Left lung (tissue), 10 donors: ENCODE results near the gene KCNIP4. TPM values are rescaled to one million over a fixed set of nuclear protein-coding genes. Genes with fewer than 3 reads are reported as not detected.

Experiments used
- ATAC-seq: fragments of 200-7000 bp; cut with Tn5 transposase; one replicate; pipeline ENCODE4 v1.9.1; 2020; ENCODE audit warnings: moderate library complexity
- DNase-seq, 4 donors: peaks; one replicate each; pipeline ENCODE4 v3.0.0-alpha.2; 2013 to 2020
- H3K27ac ChIP-seq, 2 donors: fragments of 200-600 bp; sonication (generic) in 1 of 2; one replicate each; pipeline versions ENCODE4 v1.5.0 to v1.8.0; 2020 to 2021
- H3K27me3 ChIP-seq, 2 donors: fragments of 200-600 bp; sonication (generic) in 1 of 2; one replicate each; pipeline versions ENCODE4 v1.5.0 to v1.8.0; 2020 to 2021
- H3K36me3 ChIP-seq, 2 donors: fragments of 200-600 bp; sonication (generic) in 1 of 2; one replicate each; pipeline versions ENCODE4 v1.5.0 to v1.8.0; 2020 to 2021
- H3K4me1 ChIP-seq, 2 donors: fragments of 200-600 bp; one replicate each; pipeline ENCODE4 v1.8.0; 2021
- H3K4me3 ChIP-seq, 2 donors: fragments of 200-600 bp; sonication (generic) in 1 of 2; one replicate each; pipeline versions ENCODE4 v1.5.0 to v1.8.0; 2020 to 2021; ENCODE audit warnings: mild to moderate bottlenecking in 1 of 2
- H3K9me3 ChIP-seq, 2 donors: fragments of 200-600 bp; sonication (generic) in 1 of 2; one replicate each; pipeline versions ENCODE4 v1.5.0 to v1.8.0; 2020 to 2021
- intact Hi-C, 2 donors: fragments of 100-400 bp; cut with DNase I; formaldehyde crosslinking; loops; one replicate each; pipeline versions ENCODE4 v1.11.2 to v1.14.2; 2022
- polyA plus RNA-seq, 6 donors: library from polyadenylated mRNA; unstranded; fragments of 120-200 nt; gene quantifications; one replicate each; pipeline ENCODE4 v1.2.1, GENCODE V29; 2013; ENCODE audit not compliant: insufficient read length in 6 of 6
- total RNA-seq, 2 donors: library from RNA; stranded (reverse); fragmentation: NEBNext Ultra II Directional; extraction: Animal tissue kit (Norgen Biotek cat#: 25700); gene quantifications; one replicate each; pipeline ENCODE4 v1.2.1, GENCODE V29; 2021
- TF ChIP-seq, protein P1 (sequence below), 2 donors: fragments of 200-600 bp; sonication (generic) in 1 of 2; IDR thresholded peaks; one replicate each; pipeline versions ENCODE4 v1.5.0 to v1.8.0; 2021; ENCODE audit warnings: antibody characterized with exemption in 2 of 2
- donor health status: DM: no; HTN: yes; CAD: no.
- donor health status: DM: no; HTN: no; CAD: no.

KCNIP4 gene
- total and polyA plus RNA-seq, 8 donors: 2.8 to 5.4 (median 4.9) TPM; not detected in 2

DNA sequence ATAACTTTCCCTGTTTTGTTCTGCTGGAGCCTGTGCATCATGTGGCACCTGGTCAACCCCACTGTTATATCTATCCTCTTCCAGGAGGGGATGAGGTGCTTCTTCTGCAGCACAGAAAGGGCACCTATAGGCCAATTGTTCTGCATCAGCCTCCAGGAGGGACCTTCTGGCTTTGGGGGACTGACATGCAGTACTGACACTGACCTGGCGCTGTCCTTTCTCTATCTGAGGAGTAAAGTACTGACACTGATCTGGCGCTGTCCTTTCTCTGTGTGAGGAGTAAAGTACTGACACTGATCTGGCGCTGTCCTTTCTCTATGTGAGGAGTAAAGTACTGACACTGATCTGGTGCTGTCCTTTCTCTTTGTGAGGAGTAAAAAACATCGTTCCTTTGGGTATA is 749.9 kb downstream of the KCNIP4 start:
- peaks cover 0 to 5% of the 10 kb centered on the region in 2 donors for H3K9me3 ChIP-seq
- TF ChIP-seq, protein P1, sequence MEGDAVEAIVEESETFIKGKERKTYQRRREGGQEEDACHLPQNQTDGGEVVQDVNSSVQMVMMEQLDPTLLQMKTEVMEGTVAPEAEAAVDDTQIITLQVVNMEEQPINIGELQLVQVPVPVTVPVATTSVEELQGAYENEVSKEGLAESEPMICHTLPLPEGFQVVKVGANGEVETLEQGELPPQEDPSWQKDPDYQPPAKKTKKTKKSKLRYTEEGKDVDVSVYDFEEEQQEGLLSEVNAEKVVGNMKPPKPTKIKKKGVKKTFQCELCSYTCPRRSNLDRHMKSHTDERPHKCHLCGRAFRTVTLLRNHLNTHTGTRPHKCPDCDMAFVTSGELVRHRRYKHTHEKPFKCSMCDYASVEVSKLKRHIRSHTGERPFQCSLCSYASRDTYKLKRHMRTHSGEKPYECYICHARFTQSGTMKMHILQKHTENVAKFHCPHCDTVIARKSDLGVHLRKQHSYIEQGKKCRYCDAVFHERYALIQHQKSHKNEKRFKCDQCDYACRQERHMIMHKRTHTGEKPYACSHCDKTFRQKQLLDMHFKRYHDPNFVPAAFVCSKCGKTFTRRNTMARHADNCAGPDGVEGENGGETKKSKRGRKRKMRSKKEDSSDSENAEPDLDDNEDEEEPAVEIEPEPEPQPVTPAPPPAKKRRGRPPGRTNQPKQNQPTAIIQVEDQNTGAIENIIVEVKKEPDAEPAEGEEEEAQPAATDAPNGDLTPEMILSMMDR (IDR thresholded peaks at IDR 0.05): no peak
- intact Hi-C loops: no loop called here

GRCh38 chr4:21195682-21196081 is 752.9 kb downstream of the KCNIP4 start:
- Histone ChIP-seq H3K27me3 (no peaks in the 10 kb centered on the region), H3K9me3 (peaks cover 0 to 3% of the 10 kb centered on the region in 2 donors), H3K4me3 (no peak overlapping the region), H3K27ac (no peak overlapping the region), H3K36me3 (no peaks in the 10 kb centered on the region), H3K4me1 (no peaks in the 10 kb centered on the region)
- TF ChIP-seq, protein P1 (IDR thresholded peaks at IDR 0.05): no peak
- ATAC-seq (no peak), DNase-seq (no peak)
- intact Hi-C loops: no loop called here

More for the DNA sequence above, 749.9 kb downstream of the KCNIP4 start:
- H3K27me3 ChIP-seq: no peaks in the 10 kb centered on the region
- ATAC-seq (no peak), DNase-seq (no peak)
- no peak overlapping the region for H3K27ac ChIP-seq
- H3K4me1 ChIP-seq: no peaks in the 10 kb centered on the region
- H3K4me3 ChIP-seq: no peak overlapping the region
- no peaks in the 10 kb centered on the region for H3K36me3 ChIP-seq

DNA sequence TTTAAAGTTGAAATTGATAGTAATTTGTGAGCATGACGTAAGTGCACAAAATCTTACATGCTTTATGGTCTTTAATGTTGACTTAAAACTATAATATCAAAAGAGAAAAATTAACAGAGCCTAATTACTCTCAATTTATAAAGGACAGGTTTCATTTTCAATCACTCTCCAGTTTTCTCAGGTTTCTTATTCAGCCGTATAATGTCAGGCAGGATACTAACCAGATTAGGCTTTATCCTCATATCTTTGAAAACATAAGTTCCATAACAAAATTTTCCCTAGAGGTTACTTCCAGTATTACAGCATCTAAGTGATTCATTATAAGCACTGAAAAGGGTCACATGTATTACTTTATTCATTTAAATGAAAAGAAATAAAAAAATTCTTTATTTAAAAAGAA is 756.2 kb downstream of the KCNIP4 start:
- no peak overlapping the region for H3K4me3 ChIP-seq
- intact Hi-C loops: no loop called here
- no peaks in the 10 kb centered on the region for H3K9me3 ChIP-seq
- DNase-seq (no peak), ATAC-seq (no peak)
- no peaks in the 10 kb centered on the region for H3K4me1 ChIP-seq
- no peak overlapping the region for H3K27ac ChIP-seq
- TF ChIP-seq, protein P1 (IDR thresholded peaks at IDR 0.05): no peak
- H3K27me3 ChIP-seq: no peaks in the 10 kb centered on the region
- H3K36me3 ChIP-seq: no peaks in the 10 kb centered on the region

GRCh38 chr4:21191317-21191716 is 757.3 kb downstream of the KCNIP4 start:
- ATAC-seq (no peak), DNase-seq (no peak)
- Histone ChIP-seq H3K4me1 (no peaks in the 10 kb centered on the region), H3K36me3 (no peaks in the 10 kb centered on the region), H3K4me3 (no peak overlapping the region), H3K27me3 (no peaks in the 10 kb centered on the region), H3K27ac (no peak overlapping the region), H3K9me3 (no peaks in the 10 kb centered on the region)
- TF ChIP-seq, protein P1 (IDR thresholded peaks at IDR 0.05): no peak
- intact Hi-C loops: no loop called here

- DNase-seq (no peak), ATAC-seq (no peak)
- H3K36me3 ChIP-seq: no peaks in the 10 kb centered on the region
- intact Hi-C loops: no loop called here
- H3K4me3 ChIP-seq: no peak overlapping the region
- H3K27me3 ChIP-seq: no peaks in the 10 kb centered on the region
- no peaks in the 10 kb centered on the region for H3K9me3 ChIP-seq
- no peak overlapping the region for H3K27ac ChIP-seq
- TF ChIP-seq, protein P1 (IDR thresholded peaks at IDR 0.05): no peak
- no peaks in the 10 kb centered on the region for H3K4me1 ChIP-seq
Measured at GRCh38 chr4:21184788-21185187, 763.8 kb downstream of the KCNIP4 start.
